GM18526 (cell line): ENCODE results near the gene CEACAM20.

Source experiments
- POLR2A ChIP-seq: IDR thresholded peaks from 3 replicates; pipeline ENCODE4 v1.6.1; 2011; ENCODE audit not compliant: insufficient read length; ENCODE audit errors: extremely low read depth

Gene CEACAM20

DNA sequence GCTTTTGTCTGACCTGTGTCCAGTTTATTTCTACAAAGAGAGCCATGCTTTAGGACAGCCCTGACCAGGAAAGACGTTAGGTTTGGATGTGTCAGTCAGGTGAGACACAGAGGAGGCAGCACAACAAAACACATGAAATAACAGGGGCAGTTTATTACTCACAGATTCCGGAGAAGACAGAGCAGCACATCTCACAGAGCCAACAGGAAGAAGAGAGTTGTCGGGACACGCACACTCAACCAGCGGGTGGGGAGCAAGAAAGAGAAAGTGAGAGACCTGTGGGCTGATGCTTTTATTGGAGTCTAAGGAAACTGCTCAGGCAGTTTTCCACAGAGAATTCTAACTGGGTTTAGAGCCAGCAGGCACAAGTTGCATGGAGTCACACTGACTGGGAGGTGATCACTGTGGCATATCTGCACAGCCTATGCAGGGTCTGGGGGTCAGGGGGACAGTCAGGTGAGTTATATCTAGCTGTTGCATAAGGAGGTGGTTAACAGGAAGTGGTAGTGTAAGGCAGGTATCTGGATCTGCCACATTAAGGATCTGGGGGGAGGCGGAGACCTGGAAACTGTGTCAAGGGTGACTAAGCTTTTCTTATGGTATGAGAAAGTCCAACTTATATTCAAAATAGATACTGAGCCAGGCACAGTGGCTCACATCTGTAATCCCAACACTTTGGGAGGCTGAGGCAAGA, 24.1 kb upstream of the CEACAM20 start:
- no peak for TF ChIP-seq POLR2A

DNA sequence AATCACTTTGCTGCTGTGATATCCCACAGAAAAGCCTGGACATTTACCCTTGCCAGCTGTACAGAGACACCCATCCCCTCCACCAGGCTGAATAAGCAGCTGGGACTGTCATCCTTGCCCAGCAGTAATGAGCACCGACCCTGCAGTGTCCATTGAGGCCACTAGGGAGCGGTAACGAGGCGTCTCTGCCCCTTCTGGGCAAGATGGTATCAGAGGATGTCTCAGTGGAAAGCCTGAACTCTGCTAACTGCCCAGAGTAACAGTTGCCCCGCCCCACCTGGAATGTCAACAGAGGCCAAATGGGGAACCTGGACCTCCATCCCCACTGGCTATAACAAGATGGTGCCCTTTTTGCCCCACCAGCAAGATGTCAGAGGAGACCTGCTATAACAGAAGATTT, 22.8 kb upstream of the CEACAM20 start:
- no peak for TF ChIP-seq POLR2A

DNA sequence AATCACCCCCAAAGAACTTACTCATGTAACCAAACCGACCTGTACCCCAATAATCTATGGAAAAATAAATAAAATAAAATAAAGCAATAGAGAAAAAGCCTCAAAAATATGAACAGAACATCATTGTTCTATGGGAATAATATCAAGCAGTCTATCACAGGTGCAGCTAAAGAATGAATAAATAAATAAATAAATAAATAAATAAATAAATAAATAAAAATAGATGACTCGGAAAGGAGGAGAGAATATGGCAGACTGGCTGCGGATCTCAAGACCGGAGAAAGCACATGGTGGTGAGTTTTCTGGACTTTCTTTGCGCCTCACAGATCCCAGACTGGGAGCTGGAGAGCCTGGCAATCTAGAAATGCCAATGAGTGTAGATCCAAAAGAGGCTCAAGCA, 22.4 kb upstream of the CEACAM20 start:
- TF ChIP-seq POLR2A: no peak

DNA sequence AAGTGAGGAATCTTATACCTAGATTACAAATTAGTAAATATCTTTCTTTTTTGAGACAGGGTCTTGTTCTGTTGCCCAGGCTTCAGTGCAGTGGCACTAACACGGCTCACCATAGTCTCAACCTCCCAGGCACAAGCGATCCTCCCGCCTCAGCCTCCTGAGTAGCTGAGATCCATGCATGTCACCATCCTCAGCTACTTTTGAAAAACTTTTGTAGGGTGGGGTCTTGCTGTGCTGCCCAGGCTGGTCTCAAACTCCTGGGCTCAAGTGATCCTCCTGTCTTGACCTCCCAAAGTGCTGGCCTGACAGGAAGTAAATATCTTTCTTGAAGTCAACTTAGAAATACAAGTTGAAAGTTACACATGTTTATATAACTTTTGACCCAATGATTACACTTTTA, 20.0 kb upstream of the CEACAM20 start:
- no peak for TF ChIP-seq POLR2A

DNA sequence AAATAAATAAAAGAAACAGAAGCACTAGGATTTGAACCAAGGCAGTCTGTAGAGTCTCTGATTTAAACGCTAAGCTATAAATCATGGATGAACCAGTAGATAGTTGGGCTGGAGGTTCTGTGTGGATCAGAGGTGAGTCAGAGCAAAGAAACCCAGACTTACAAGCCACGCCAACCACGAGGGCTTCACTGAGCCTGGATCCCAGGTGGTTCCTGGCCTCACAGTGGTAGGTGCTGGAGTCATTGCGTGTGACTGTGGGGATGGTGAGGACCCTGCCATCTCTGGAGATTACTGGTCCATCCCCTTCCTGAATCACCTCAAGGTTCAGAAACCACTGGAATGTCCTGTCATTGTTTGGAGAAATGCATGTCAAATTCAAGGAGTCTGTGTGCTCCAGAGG, 19.3 kb upstream of the CEACAM20 start:
- TF ChIP-seq POLR2A: no peak

DNA sequence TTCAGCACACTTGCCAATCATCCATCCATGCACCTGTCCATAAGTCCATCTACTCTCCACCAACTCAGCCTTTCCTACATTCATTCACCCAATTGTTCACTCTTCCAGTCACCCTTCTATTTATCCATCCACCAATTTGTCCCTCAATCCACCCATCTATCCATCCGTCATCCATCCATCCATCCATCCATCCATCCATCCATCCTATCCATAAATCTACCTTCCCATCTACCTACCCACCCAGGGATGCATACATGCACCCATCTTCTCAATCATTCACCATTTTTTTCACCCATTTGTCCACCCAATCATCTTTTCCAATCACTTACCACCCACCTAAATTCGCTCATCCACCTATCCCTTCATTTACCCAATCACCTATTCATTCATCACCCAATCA, 14.6 kb upstream of the CEACAM20 start:
- TF ChIP-seq POLR2A: no peak

DNA sequence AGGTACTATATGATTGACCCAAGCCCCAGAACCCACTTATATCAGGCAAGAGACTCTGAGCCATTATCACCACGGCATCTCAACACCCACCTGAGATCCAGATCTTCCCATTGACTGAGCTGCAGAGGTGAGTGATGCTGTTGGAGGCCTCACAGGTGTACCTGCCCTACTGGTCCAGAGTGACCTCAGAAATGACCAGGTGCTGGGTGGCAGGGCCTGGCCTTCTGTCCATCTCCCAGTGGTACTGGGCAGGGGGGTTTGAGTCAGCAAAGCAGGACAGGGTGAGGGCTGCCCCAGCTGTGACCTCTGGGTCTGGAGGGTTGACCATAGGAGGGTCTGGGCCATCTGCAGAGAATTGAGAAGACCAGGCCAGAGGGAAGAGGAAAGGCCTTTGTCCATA, 13.2 kb upstream of the CEACAM20 start:
- TF ChIP-seq POLR2A: no peak

DNA sequence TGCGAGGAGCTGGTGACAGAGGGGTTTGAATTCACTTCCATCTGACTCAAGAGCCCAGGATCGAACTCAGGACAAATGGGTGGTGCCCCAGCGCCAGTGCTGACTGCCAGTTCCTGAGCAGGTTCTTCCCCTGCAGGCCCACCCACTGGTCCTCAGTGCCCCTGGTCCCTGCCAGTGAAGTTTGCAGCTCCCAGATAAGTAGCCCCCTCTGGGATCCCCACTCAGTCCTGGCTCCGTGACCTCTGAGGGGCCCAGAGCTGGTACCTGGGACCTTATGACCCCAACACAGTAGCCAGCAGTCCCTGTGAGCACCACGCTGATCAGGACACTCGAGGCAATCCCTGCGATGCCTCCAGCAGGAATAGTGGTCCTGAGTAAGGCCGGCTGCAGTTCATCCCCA, 11.3 kb upstream of the CEACAM20 start:
- no peak for TF ChIP-seq POLR2A

DNA sequence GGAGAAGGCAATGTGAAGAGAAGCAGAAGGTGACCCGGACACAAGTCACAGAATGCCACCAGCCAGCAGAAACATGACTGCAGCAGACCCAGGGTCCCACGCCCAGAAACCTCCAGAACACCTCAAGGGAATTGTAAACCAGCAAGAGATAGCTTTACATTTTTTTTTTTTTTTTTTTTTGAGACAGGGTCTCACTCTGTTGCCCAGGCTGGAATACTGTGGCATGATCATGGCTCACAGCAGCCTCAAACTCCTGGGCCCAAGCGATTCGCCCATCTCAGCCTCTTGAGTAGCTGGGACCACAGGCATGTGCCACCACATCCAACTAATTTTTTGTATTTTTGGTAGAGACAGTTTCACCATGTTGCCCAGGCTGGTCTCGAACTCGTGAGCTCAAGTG, 10.5 kb upstream of the CEACAM20 start:
- no peak for TF ChIP-seq POLR2A

DNA sequence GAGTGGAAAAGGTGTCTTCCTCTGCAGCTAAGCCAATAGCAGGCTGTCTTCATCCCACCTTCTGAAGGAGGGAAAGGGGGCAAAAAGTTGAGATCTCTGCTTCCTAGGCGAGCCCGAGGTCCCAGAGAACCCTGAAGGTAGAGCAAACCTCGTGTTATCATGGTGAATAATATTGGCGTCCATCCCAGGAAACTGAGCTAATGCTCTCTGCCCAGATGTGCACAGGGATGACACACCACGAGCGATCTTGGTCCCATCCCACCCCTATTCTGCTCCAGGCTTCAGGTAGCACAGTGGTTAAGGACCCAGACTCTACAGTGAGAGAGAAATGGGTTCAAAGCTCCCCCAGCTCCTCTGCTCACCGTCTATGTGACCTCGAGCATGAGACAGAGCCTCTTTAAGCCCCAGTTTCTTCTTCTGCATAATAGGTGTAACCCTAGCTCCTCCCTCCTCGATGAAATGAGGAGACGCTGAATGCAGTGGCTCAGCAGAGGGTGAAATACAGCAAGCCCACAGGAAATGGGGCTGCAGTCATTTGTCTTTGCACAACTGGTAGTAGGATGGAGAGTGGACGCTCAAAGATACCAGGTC, 9.9 kb upstream of the CEACAM20 start:
- TF ChIP-seq POLR2A: no peak

DNA sequence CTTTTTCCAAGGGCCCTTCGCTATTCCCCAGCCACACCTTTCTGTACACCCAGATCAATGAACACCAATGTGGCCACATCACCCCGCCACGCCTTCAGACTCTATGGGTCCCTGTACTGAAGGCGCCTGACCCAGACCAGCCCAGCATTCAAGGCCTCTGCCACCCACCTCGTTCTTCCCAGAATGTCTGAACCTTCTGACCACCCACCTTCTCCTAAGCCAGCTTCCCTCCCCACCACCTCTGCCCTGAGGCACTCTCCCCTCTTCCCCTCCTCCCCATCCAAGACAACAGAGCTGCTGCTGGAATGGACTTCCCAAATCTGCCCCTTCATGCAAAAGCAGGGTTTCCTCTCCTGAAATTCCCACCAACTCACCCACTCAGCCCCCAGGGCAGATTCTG, 3.3 kb upstream of the CEACAM20 start:
- no peak for TF ChIP-seq POLR2A

DNA sequence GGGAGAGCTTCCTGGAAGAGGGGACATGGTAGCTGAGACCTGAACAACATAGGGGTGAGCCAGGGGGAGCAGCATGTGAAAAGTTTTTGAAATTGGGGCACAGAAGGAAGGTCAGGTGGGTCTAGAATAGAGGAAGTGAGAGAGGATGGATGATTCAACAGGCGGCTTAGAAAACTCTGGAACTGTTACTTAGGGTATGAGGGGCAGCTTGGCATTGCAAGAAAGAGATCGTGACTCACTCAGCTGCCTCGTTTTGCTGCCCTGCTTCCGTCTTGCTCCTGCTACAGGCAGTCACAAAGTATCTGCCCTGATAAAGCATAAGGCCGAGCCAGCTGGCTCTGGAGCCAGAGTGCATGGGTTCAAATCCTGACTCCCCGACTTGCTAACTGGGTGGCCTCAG, 1.3 kb upstream of the CEACAM20 start:
- TF ChIP-seq POLR2A: no peak

DNA sequence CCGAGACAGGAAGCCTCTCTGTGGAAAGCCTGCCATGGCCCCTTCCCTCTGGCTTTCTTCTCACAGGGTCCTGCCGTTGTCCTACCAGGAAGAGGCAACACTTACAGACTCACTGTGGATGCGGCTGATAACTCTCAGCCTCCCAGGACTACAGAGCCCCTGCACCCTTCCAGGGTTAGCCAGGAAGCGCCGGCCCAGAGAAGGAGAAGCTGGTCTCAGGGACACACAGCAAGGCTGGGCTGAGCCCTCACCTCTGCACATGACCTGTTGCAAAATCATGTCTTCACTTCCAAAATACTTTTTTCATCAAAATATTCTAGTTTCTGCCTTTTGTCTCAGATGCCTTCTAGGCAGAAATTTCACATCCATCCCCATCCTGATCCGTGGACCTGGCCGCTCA, 1.9 kb downstream of the CEACAM20 start:
- no peak for TF ChIP-seq POLR2A

DNA sequence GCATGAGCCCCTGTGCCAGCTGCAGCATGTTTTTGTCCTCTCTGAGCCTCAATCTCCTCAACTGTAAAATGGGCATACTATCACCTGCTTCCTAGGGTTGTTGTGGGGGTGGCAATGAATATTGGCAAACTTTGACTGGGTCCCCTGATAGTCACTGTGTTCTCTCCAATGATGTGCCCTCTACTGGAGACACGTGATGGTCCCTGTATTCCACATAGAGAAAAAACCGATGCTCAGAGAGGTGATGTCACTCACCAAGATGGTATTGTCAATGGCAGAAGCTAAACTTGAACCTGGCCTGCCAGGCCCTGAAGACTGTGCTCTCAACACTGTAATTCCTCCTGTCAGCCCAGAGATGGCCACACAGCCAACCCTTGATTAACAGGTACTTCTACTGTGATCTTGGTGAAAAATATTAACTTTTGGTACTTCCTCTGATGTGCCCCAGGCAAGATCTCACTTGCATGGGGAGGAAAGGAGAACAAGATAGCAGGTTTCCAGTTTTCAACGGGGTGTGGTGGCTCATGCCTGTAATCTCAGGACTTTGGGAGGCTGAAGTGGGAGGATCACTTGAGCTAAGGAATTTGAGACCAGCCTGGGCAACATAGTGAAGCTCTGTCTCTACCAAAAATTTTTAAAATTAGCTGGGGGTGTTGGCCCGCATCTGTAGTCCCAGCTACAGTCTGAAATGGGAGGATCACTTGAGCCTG, 3.6 kb downstream of the CEACAM20 start:
- no peak for TF ChIP-seq POLR2A

DNA sequence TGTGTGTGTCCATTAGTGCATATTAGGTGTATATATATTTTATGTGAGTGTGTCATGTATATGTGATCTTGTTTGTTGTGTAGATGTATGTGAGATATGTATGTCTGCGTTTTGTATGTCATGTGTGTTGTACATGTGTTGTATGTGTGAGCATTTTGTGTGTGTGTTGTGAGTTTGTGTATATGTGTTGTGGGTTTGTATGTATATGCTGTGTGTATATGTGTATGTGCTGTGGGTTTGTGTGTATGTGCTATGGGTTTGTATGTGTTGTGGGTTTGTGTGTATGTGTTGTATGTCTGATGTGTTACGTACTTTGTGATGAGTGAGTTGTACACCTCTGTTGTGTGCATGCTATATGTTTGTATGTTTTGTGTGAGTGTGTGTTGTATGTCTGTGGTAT, 8.1 kb downstream of the CEACAM20 start:
- TF ChIP-seq POLR2A: no peak

DNA sequence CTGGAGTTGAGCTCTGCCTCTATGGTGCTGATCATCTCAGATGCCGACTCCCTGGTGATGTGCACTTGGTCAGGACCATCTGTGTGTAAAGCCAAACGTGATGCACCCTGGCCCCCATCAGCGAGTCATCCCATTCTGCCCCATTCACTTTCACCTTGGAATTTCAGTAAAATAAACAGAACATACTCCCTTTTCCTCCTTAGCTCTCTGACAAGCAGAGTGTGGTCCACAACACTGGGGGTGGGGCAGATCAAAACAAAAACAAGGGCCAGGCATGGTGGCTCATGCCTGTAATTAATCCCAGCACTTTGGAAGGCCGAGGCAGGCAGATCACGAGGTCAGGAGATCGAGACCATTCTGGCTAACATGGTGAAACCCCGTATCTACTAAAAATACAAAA, 12.3 kb downstream of the CEACAM20 start:
- no peak for TF ChIP-seq POLR2A
